ENCODE results near the gene SLX9.
A peak's percentile ranks its signal among the peaks of the same experiment; 100 is the strongest.

The SLX9 gene

DNA sequence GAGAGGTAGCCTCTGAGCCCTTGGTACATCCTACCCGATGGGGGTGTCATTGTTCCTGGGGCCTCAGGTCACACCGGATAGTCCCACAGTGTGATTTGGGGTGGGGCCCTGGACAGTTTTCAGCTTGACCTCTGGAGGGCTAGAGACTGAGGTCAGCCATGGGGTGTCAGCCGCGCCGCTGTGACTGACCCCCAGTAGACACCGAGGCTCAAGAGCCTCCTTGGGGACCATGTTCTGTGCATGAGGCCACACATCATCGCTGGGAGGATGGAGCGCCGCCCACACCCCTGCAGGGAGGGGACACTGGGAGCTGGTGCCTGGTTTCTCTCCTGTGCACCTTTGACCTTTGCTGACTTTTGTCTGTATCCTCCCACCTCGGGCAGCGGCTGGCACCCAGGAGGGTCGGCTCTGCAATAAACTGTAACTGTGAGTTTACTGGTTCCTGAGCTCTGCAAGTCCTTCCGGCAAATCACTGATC, 41.8 kb upstream of the SLX9 start:
- TF ChIP-seq, protein P1, sequence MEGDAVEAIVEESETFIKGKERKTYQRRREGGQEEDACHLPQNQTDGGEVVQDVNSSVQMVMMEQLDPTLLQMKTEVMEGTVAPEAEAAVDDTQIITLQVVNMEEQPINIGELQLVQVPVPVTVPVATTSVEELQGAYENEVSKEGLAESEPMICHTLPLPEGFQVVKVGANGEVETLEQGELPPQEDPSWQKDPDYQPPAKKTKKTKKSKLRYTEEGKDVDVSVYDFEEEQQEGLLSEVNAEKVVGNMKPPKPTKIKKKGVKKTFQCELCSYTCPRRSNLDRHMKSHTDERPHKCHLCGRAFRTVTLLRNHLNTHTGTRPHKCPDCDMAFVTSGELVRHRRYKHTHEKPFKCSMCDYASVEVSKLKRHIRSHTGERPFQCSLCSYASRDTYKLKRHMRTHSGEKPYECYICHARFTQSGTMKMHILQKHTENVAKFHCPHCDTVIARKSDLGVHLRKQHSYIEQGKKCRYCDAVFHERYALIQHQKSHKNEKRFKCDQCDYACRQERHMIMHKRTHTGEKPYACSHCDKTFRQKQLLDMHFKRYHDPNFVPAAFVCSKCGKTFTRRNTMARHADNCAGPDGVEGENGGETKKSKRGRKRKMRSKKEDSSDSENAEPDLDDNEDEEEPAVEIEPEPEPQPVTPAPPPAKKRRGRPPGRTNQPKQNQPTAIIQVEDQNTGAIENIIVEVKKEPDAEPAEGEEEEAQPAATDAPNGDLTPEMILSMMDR (conservative IDR thresholded peaks at IDR 0.05): no peak
- no peak for TF ChIP-seq ZFX (IDR thresholded peaks at IDR 0.05)
- H3K27ac ChIP-seq: no peak overlapping the region

GRCh38 chr21:44898851-44899767, 40.7 kb upstream of the SLX9 start:
- TF ChIP-seq ZFX (IDR thresholded peaks at IDR 0.05): no peak
- TF ChIP-seq, protein P1 (conservative IDR thresholded peaks at IDR 0.05): no peak
- no peak overlapping the region for H3K27ac ChIP-seq

GRCh38 chr21:44899768-44900558, 39.9 kb upstream of the SLX9 start:
- H3K27ac ChIP-seq: no peak overlapping the region
- no peak for TF ChIP-seq ZFX (IDR thresholded peaks at IDR 0.05)
- TF ChIP-seq, protein P1 (conservative IDR thresholded peaks at IDR 0.05): no peak

GRCh38 chr21:44900559-44901251, 39.1 kb upstream of the SLX9 start:
- peak overlapping the region; percentile 38; the same call in 1 of the 2 replicates for H3K27ac ChIP-seq
- TF ChIP-seq ZFX (IDR thresholded peaks at IDR 0.05): no peak
- TF ChIP-seq, protein P1 (conservative IDR thresholded peaks at IDR 0.05): no peak

- H3K27ac ChIP-seq: peak overlapping the region; percentile 38; the same call in 1 of the 2 replicates
- no peak for TF ChIP-seq ZFX (IDR thresholded peaks at IDR 0.05)
- TF ChIP-seq, protein P1 (conservative IDR thresholded peaks at IDR 0.05): no peak
Measured at GRCh38 chr21:44901391-44902074, 38.3 kb upstream of the SLX9 start.

DNA sequence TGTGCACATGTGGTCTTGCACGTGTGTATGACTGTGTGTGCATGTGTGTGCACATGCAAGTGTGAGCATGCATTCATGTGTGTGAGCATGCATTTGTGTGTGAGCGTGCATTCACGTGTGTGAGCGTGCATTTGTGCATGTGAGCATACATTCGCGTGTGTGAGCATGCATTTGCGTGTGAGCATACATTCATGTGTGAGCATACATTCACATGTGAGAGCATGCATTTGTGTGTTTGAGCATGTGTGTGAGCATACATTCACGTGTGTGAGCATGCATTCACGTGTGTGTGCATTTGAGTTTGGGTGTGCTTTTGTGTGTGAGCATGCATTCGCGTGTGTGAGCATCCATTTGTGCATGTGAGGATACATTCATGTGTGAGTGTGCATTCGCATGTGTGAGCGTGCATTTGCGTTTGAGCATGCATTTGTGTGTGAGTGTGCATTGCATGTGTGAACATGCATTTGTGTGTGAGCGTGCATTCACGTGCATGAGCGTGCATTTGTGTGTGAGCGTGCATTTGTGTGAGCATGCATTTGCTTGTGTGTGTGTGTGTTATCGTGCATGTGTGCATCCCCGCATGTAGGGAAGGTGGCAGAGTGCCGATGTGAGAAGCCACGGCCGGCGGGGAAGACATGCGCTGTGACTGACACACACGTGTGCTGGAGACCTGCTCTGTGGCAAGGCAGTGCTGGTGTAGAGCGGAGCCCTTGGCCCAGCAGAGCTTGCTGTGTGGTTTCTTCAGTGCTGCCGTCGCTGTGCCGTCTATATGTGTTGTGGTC, 37.4 kb upstream of the SLX9 start:
- no peak for TF ChIP-seq ZFX (IDR thresholded peaks at IDR 0.05)
- TF ChIP-seq, protein P1 (conservative IDR thresholded peaks at IDR 0.05): no peak
- H3K27ac ChIP-seq: no peak overlapping the region

All from C4-2B (cell line).